Endothelial cell of umbilical vein (primary cell): ENCODE data around the gene MARK1. TPM values are rescaled to one million over a fixed set of nuclear protein-coding genes. Genes with fewer than 3 reads are reported as not detected.

Experiments
- BruUV-seq: library from RNA; stranded (reverse); fragments of 400-500 nt; replicated peaks from 2 replicates; lab custom pipeline; 2021; lab: Mats Ljungman, UMichigan
- CTCF ChIA-PET: fragments of 300-600, 350-600 bp; sonication (Branson Sonifier 250); formaldehyde crosslinking; loops from one replicate; lab custom pipeline; 2021; ENCODE audit warnings: antibody characterized with exemption, inconsistent platforms; lab: Charles Lee
- POLR2A ChIA-PET: fragments of 300-600, 350-600 bp; sonication (Branson Sonifier 250); formaldehyde crosslinking; loops from one replicate; lab custom pipeline; 2021; ENCODE audit warnings: antibody characterized with exemption, inconsistent platforms; lab: Charles Lee
- DNase-seq: peaks from one replicate; pipeline ENCODE4 v3.0.0-alpha.2; 2011; ENCODE audit warnings: low read depth, low spot score
- FAIRE-seq: peaks from 2 replicates; lab custom pipeline; 2011; peaks lifted over from hg19 to GRCh38; lab: Jason Lieb, UNC
- H2AFZ ChIP-seq: 2 replicates; pipeline ENCODE4 v1.6.0; 2012; ENCODE audit warnings: low read depth, low read length, control low read depth, inconsistent platforms
- H3K27ac ChIP-seq: 2 replicates; pipeline ENCODE4 v1.5.1; 2011; ENCODE audit warnings: low read depth, mild to moderate bottlenecking, control low read depth, low read length, moderate library complexity; ENCODE audit not compliant: insufficient read depth
- H3K27me3 ChIP-seq, 2 experiments: 2 replicates each; pipeline versions ENCODE4 v1.6.0 to v1.6.1; 2011; ENCODE audit warnings: low read length in 2 of 2, mixed read lengths in 1 of 2; ENCODE audit not compliant: control insufficient read depth in 2 of 2, insufficient read depth in 2 of 2
- H3K36me3 ChIP-seq, 2 experiments: 2 replicates in 1 of 2; 3 replicates in 1 of 2; pipeline ENCODE4 v1.5.1; 2011; ENCODE audit warnings: low read length in 2 of 2, mild to moderate bottlenecking in 1 of 2, moderate library complexity in 1 of 2; ENCODE audit not compliant: control insufficient read depth in 2 of 2, insufficient read depth in 2 of 2; ENCODE audit errors: extremely low read depth in 1 of 2
- H3K4me1 ChIP-seq: 3 replicates; pipeline ENCODE4 v1.5.1; 2011; ENCODE audit warnings: mild to moderate bottlenecking, low read length; ENCODE audit not compliant: control insufficient read depth, insufficient read depth; ENCODE audit errors: extremely low read depth
- H3K4me2 ChIP-seq: 2 replicates; pipeline ENCODE4 v1.6.1; 2011; ENCODE audit warnings: low read length, control low read depth, mixed read lengths; ENCODE audit not compliant: insufficient read depth
- H3K4me3 ChIP-seq, 3 experiments: fragments of 200-600 bp in 1 of 3; sonication (generic), shearing (Covaris generic) in 1 of 3; replicated peaks in 1 of 3; 2 replicates each; pipeline ENCODE4 v1.5.1; 2011 to 2016; ENCODE audit warnings: control low read depth in 3 of 3, low read length in 3 of 3, mild to moderate bottlenecking in 2 of 3, inconsistent platforms in 1 of 3, low read depth in 1 of 3, moderate library complexity in 1 of 3; ENCODE audit not compliant: insufficient read depth in 1 of 3
- H3K79me2 ChIP-seq: 2 replicates; pipeline ENCODE4 v1.6.0; 2012; ENCODE audit warnings: low read length, inconsistent platforms; ENCODE audit not compliant: control insufficient read depth, insufficient read depth
- H3K9ac ChIP-seq: replicated peaks from 2 replicates; pipeline ENCODE3; 2011; ENCODE audit warnings: low read length, control low read depth; ENCODE audit not compliant: insufficient read depth; ENCODE audit errors: extremely low read depth
- H3K9me1 ChIP-seq: replicated peaks from 3 replicates; pipeline ENCODE4 v1.6.0; 2011; ENCODE audit warnings: mild to moderate bottlenecking, low read length; ENCODE audit not compliant: control insufficient read depth, insufficient read depth; ENCODE audit errors: extremely low read depth
- H3K9me3 ChIP-seq: replicated peaks from 2 replicates; pipeline ENCODE4 v1.5.1; 2012; ENCODE audit warnings: low read length, inconsistent platforms; ENCODE audit not compliant: control insufficient read depth, insufficient read depth
- H4K20me1 ChIP-seq: replicated peaks from 2 replicates; pipeline ENCODE3; 2011; ENCODE audit warnings: mild to moderate bottlenecking, low read length; ENCODE audit not compliant: control insufficient read depth, insufficient read depth; ENCODE audit errors: extremely low read depth
- EZH2 ChIP-seq: IDR thresholded peaks from 2 replicates; pipeline ENCODE4 v1.6.1; 2012; ENCODE audit warnings: borderline replicate concordance, low read depth, mild to moderate bottlenecking, moderate library complexity, low read length, inconsistent platforms; ENCODE audit not compliant: severe bottlenecking
- FOS ChIP-seq: IDR thresholded peaks from 2 replicates; pipeline ENCODE4 v1.6.1; 2011; ENCODE audit warnings: mild to moderate bottlenecking, low read length, moderate library complexity, borderline replicate concordance; ENCODE audit not compliant: insufficient read depth
- GATA2 ChIP-seq: IDR thresholded peaks from 2 replicates; pipeline ENCODE4 v1.7.0; 2011; ENCODE audit warnings: low read depth, mild to moderate bottlenecking, moderate library complexity, mixed read lengths, low read length; ENCODE audit not compliant: insufficient read length, insufficient read depth
- JUN ChIP-seq: IDR thresholded peaks from 2 replicates; pipeline ENCODE4 v1.6.1; 2011; ENCODE audit warnings: borderline replicate concordance, low read depth; ENCODE audit not compliant: insufficient read length, insufficient read depth
- MYC ChIP-seq: IDR thresholded peaks from one replicate; pipeline ENCODE4 v1.6.1; 2011; ENCODE audit warnings: mild to moderate bottlenecking, low read depth, low read length
- POLR2A ChIP-seq: IDR thresholded peaks from 2 replicates; pipeline ENCODE4 v1.6.1; 2012; ENCODE audit warnings: low read depth, mild to moderate bottlenecking, control low read depth, low read length
- POLR2AphosphoS5 ChIP-seq: IDR thresholded peaks from 2 replicates; pipeline ENCODE4 v1.6.1; 2012; ENCODE audit warnings: low read depth, mild to moderate bottlenecking, control low read depth, low read length, moderate library complexity; ENCODE audit not compliant: insufficient read depth
- dilution Hi-C: fragments of 300-500 bp; cut with MboI; formaldehyde crosslinking; loops from one replicate; pipeline ENCODE4 v1.15.0; 2019; ENCODE audit warnings: low sequenced_read_pairs; ENCODE audit not compliant: extremely low pct_ligation_motif_present
- intact Hi-C: fragments of 100-400 bp; cut with micrococcal nuclease; formaldehyde crosslinking; loops from one replicate; pipeline ENCODE4 v1.10.0; 2022
- polyA plus RNA-seq, 4 experiments: library from polyadenylated mRNA; depleted of rRNA in 3 of 4; stranded (reverse) in 3 of 4; unstranded in 1 of 4; fragments of >200 nt; gene quantifications; 2 replicates each; pipeline versions ENCODE4 v1.2.1 to v1.2.3, GENCODE V29; 2011 to 2012; ENCODE audit warnings: missing spikeins in 1 of 4
- total RNA-seq: library from RNA; stranded (reverse); gene quantifications from 2 replicates; pipeline ENCODE4 v1.2.3, GENCODE V29; 2021
- TF ChIP-seq, protein P1 (sequence below), 2 donors: IDR thresholded peaks; 1 replicate in 1 of 2; 2 replicates in 1 of 2; pipeline ENCODE4 v1.5.1; 2011; ENCODE audit warnings: low read length in 2 of 2, mild to moderate bottlenecking in 2 of 2, moderate library complexity in 2 of 2, control low read depth in 1 of 2, inconsistent platforms in 1 of 2, low read depth in 1 of 2; ENCODE audit not compliant: insufficient read depth in 1 of 2; ENCODE audit errors: extremely low read depth in 1 of 2
- TF ChIP-seq, protein P2 (sequence below): IDR thresholded peaks from 2 replicates; pipeline ENCODE4 v1.6.1; 2011; ENCODE audit not compliant: insufficient read depth, insufficient read length

Gene MARK1
- total and polyA plus RNA-seq, 2 donors (not counting 3 experiments of a cell fraction or from before 2014, with no cell fraction given), result 1.2 to 5.5 TPM

DNA sequence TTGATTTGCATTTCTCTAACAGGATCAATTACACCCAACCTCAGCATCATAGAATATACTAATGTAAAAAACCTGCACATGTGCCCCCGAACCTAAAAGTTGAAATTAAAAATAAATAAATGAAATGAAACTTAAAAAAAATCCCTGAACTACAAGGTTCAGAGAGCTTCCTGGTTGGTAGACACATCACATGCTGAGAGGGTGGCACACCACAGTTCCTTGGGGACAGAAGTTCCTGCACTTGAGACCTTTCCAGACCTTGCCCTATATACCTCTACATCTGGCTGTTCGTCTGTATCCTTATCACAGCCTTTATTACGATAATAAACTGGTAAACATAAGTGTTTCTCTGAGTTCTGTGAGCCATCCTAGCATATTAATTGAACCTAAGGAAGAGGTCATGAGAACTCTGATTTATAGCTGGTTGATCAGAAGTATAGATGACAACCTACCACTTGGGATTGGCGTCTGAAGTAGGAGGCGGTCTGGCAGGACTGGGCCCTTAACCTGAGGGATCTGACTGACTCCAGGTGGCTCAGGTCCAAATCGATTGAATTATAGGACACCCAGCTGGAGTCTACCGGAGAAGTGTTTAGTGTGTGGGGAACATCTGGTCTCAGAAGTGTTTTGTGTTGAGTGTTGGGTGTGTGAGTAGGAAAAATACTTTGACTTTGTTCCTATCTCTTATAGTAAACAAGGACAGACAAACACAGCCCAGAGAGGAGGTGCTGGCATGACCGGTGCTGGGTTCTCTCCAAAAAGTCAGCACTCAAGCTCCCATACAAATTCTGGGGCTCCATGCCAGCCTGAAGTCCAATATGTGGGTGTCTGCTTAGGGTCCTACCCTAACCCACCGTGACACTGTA, 181.2 kb downstream of the MARK1 start:
- Histone ChIP-seq H3K27me3 (no peaks in the 10 kb centered on the region), H3K9ac (no peak overlapping the region), H2AFZ (no peak overlapping the region), H3K9me3 (no peaks in the 10 kb centered on the region), H3K79me2 (no peaks in the 10 kb centered on the region), H4K20me1 (no peaks in the 10 kb centered on the region), H3K4me2 (no peak overlapping the region), H3K36me3 (no peaks in the 10 kb centered on the region), H3K27ac (no peak overlapping the region), H3K9me1 (no peaks in the 10 kb centered on the region), H3K4me3 (no peak overlapping the region), H3K4me1 (no peaks in the 10 kb centered on the region)
- intact Hi-C loops (no loop called here), dilution Hi-C loops (no loop called here)
- POLR2A ChIA-PET, result no interaction called here
- BruUV-seq, result no TSS peak
- TF ChIP-seq JUN, result no peak
- TF ChIP-seq, protein P1, sequence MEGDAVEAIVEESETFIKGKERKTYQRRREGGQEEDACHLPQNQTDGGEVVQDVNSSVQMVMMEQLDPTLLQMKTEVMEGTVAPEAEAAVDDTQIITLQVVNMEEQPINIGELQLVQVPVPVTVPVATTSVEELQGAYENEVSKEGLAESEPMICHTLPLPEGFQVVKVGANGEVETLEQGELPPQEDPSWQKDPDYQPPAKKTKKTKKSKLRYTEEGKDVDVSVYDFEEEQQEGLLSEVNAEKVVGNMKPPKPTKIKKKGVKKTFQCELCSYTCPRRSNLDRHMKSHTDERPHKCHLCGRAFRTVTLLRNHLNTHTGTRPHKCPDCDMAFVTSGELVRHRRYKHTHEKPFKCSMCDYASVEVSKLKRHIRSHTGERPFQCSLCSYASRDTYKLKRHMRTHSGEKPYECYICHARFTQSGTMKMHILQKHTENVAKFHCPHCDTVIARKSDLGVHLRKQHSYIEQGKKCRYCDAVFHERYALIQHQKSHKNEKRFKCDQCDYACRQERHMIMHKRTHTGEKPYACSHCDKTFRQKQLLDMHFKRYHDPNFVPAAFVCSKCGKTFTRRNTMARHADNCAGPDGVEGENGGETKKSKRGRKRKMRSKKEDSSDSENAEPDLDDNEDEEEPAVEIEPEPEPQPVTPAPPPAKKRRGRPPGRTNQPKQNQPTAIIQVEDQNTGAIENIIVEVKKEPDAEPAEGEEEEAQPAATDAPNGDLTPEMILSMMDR (IDR thresholded peaks at IDR 0.05; ENCODE audit: extremely low read depth in 1 of 2, insufficient read depth in 1 of 2, low read depth in 1 of 2, low read length in 2 of 2), result no peak
- no peak for TF ChIP-seq EZH2
- TF ChIP-seq GATA2, result no peak
- no peak for TF ChIP-seq FOS
- TF ChIP-seq MYC, result no peak
- no peak for TF ChIP-seq POLR2A
- TF ChIP-seq, protein P2, sequence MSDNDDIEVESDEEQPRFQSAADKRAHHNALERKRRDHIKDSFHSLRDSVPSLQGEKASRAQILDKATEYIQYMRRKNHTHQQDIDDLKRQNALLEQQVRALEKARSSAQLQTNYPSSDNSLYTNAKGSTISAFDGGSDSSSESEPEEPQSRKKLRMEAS, result no peak
- TF ChIP-seq POLR2AphosphoS5, result no peak
- DNase-seq (no peak), FAIRE-seq (no peak)
- CTCF ChIA-PET, result interaction anchor here (1.1 to 1.9 kb wide), 3 partner anchors 11 to 24 kb away, joined by 3 to 8 read pairs (median 4); no protein-coding TSS in a partner anchor
